Stimulated activated CD4-positive, alpha-beta T cell treated with anti-CD3 and anti-CD28 coated beads, Interleukin-12 subunit alpha, Interleukin-12 subunit beta, amount 100 ng/mL, for 48 hours (primary cell): ENCODE results near the gene PFN3.
"Not testable (repeated sequence)": the region's sequence is repeated elsewhere in the genome, so short reads cannot be mapped to it uniquely, and the experiment has no call there.

ENCODE experiments used
- DNase-seq, 3 donors: peaks; one replicate each; pipeline ENCODE4 v3.0.0-alpha.2; 2020; ENCODE audit warnings: low read depth in 2 of 3, low spot score in 1 of 3

The PFN3 gene

DNA sequence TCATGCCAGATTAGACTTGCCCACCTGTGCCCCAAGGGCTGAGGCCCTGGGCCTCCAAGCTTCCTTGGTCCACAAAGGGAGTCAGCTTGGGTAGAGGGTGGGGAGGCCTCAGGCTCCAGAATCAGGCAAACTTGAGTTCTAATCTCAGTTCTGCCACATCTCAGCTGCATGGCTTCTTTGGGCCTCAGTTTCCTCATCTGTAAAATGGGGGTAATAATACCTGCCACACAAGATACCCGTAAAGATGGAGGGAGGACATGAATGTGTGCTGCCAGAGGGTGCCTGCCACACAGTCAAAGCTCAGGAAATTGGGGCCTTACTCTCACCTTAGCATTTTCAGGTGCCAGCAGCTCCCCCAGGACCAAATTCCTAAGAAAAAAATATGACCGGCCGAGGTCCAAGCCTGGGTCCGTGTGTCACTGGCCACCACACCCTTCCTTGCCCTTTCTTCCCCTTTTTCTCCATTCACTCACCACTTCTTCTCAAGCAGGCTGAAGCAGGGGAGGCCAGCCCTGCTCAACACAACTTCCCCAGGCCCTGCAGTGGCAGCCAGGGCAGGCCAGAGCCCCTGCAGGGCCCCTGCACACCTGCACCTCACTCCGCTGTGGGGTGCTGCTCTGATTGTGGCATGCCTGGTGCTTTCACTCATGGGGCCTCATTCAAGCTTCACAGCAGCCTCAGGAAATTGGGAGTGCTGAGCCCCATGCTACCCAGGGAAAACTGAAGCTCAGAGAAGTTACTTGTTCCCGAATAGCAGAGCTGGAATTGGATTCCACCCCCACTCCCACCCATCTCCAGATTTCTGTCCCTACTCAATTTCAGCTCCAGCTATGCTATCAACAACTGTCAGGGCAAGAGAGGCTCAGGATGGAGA lies 38.8 kb downstream of the PFN3 start:
- DNase-seq: no peak

- not testable (repeated sequence) for DNase-seq
Observed at GRCh38 chr5:177360740-177361139, 39.7 kb downstream of the PFN3 start.

DNA sequence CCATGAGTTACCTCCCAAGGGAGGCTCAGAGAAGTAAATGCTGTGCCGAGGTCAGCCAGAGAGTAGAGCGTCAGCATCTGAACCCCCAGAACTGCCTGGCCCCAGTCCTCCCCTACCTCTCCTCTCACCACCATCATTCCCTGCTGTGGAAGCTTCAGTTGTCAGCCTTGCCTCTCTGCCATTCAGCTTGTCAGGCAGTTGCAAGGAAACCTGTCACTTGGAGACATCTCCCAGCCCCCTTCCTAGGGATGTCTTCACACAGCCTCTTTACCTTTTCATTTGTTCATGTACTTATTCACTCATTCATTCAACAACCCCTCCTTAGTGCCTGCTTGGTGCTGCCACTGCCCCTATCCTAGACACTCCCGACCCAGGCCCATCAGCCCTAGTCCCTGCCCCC lies 40.6 kb downstream of the PFN3 start:
- no peak for DNase-seq

DNA sequence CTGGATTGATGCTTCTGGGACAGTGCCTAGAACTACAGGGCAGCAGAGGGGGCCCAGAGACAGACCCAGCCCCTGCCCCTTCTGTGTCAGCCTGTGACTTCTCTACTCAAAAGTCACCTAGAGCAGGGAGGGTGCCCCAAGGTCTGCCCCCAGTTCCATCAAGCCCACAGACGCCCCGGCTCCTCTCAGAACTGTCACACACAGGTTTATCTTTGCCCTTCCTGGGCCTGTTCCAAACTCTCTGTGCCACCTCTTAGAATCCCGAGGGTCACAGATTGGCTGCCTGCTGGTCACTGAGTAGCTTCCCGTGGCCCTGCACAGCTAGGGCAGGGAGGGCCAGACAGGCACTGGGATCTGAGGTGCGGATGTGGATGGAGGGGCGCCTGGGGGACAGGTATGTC lies 41.0 kb downstream of the PFN3 start:
- no peak for DNase-seq

GRCh38 chr5:177358370-177358819 lies 42.1 kb downstream of the PFN3 start:
- no peak for DNase-seq

- peak in 2 of 3 donors; percentile 50 to 59 for DNase-seq
Observed at GRCh38 chr5:177357459-177358351, 42.8 kb downstream of the PFN3 start, which contains the start of gene RGS14. Gene RGS14, plus strand, starts transcription at chr5:177357924. Its CDS starts 101 bp downstream, at chr5:177358025.

- no peak for DNase-seq
Observed at GRCh38 chr5:177357146-177357458, 43.4 kb downstream of the PFN3 start.

- DNase-seq: no peak
Observed at GRCh38 chr5:177356746-177357145, 43.7 kb downstream of the PFN3 start.

DNA sequence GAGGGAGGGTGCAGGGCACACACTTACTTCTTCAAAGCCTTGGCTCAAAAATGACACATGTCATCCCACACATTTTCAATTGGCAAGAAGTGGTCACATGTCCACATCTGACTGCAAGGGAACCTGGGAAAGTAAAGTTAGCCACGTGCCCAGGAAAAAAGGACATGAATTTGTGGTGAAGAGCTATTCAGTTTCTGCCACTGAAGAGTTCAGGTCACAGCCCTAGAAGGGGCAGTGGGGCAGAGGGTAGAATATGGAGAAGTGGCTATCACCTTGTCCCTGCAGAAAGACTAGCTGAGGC lies 44.6 kb downstream of the PFN3 start:
- no peak for DNase-seq

DNA sequence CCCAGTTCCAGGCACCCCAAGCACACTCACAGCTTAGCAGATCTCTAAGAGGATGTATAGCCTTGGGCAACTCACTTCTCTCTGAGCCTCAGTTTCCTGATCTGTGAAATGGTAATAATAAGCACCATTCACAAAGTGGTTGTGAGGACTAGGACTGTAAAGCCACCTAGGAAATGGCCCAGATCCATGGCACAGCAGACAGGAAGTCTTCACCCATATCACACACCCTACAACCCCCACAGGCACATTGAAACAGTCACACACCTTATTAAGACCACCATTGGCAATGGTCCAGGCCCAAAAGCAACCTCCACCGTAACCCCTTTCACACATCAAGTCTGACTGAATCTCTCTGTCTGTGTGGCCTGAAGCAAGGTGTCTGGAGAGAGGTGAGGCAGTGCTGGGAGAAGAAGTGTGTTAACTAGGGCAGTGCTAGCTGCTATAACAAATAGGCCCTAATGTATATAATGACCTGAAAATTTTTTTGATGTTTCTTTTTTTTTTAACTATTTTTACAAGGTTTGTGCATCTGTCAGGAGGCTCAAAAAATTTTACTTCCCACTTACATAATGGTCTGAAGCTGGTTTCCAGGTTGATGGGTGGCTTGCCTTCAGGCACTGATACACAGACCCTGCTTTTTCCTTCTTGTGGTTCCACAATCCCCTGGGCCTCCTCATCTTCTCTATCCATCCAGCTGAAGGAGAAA lies 45.1 kb downstream of the PFN3 start:
- no peak for DNase-seq

DNA sequence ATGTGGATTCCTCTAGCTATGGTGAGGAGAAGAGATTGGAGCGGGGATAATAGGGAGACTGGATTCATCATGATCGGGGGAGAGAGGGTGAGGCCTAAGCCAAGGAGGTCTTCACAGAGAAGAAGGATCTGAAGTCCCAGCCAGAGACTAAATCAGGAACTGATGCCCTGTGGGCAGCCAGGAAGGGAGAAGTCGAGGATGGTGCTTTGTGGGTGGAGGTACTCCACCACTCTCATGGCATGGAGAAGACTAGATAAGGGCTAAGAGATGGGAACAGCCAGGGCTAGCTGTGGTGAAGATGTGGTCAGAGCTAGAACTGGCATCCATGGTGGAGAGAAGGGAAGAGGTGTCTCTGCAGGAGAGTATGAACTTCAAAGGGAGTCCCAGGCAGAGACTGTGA lies 45.8 kb downstream of the PFN3 start:
- DNase-seq: no peak

DNA sequence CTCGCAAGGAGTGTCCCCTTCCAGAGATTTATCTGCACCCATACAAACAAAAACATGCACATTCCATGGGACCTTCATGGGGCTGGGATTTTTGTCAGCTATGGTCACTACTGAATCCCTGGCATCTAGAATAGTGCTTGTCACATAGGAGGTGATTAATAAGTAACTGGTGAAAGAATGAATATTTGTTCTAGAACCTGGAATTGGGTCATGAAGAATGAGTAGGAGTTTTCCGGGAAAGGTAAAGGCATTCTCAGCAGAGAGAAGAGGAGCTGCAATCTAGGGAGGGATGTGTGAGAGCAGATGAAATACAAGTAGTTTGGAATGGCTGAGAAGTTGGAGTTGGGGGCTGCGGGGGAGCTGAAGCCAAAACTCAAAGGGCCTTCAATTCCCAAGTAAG lies 46.2 kb downstream of the PFN3 start:
- no peak for DNase-seq

GRCh38 chr5:177353093-177353492 lies 47.4 kb downstream of the PFN3 start:
- DNase-seq: no peak

DNA sequence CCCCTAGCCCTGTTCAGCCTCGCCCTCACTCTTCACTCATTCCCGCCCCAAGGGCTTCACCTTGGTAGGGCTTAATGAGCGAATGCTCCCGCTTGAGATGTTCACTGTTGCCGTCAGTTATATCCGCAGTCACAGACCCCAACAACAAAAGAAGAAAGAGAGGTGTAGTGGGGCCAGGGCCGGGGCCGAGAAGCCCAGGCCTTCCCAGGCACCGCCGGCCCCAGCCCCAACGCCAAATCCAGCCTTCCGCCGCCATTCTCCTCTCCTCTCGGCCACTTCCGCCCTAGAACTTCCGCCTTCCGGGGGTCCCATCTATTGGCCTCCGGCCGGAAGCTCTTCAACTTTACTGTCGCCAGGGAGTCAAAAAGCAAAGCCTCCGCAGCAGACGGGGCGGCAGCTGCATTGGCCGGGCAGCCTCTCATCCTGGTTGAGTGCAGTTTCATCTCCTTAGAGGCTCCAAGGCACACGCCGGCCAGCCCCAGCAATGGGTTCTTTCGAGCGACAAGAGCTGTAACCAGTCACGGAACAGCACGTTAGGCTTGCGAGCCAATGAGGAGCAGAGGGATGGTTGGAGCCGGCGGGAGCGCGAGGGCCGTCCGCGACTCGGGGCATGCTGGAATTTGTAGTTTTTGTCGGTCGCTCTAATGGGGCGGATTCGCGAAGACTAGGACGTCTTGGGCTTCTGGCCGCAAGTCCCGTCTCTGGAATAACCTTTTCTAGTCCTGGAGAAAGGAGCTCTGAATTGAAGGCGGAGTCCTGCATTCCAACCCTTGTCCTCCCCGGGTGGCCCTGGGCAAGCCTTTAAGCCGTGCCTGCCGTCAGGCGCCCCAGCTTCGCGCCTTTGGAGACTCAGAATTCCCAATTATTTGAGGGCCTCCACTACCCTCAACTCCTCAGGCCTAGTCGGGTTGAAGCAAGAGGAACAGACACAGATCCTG lies 48.8 kb downstream of the PFN3 start, which contains the start of gene LMAN2:
LMAN2 (minus strand) TSS at position 277 of the 938 bp plus-strand sequence; CDS start at position 256, 21 bp downstream.
- peak; percentile 84 to 90 (median 87) for DNase-seq

DNA sequence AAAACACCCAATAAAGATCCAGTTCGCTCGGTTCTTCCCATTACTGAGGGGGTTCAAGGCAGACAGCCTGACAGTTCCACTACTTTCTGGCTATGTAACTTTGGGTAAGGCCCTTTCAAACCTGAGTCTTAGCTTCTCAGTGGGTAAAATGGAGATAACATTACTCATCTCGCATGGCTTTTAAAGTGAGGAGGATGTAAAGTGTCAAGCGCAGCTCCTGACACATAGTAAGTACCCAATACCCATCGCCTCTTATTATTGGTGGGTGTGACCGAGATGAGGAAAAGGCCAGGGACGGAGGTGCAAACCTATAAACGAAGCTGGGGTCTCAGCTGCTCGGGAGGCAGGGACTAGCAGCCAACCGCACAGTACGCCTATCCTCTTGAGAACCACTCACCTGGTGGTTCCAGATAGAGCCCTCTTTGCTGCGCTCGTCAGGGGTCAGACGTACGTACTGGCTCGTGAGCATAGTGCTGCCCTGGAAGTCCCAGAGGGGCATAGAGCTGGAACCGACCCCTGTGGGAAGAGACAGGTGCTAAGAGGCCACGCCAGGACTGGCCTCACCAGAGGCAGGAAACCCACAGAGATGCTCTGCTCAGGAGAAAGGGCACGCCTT lies 49.6 kb downstream of the PFN3 start:
- no peak for DNase-seq
